GM12878 (cell line): Measurements from ENCODE around the gene BLOC1S5. TPM values are rescaled to one million over a fixed set of nuclear protein-coding genes. Genes with fewer than 3 reads are reported as not detected.

Experiments used
- ATF7 ChIP-seq: fragments of 450-650 bp; IDR thresholded peaks from 2 replicates; pipeline ENCODE4 v1.6.1; 2016; ENCODE audit warnings: low read depth, mild to moderate bottlenecking
- BHLHE40 ChIP-seq, 2 experiments: fragments of 450-650 bp in 1 of 2; IDR thresholded peaks; 2 replicates each; pipeline ENCODE4 v1.6.1; 2011 to 2017; ENCODE audit warnings: low read depth in 2 of 2, borderline replicate concordance in 1 of 2, improper control_type of control experiment in 1 of 2, low read length in 1 of 2, mild to moderate bottlenecking in 1 of 2
- CBFB ChIP-seq: IDR thresholded peaks from 2 replicates; pipeline ENCODE4 v1.6.1; 2016; ENCODE audit warnings: antibody characterized with exemption, low read depth
- CHD2 ChIP-seq: IDR thresholded peaks from 2 replicates; pipeline ENCODE4 v1.6.1; 2011; ENCODE audit warnings: low read depth, low read length, improper control_type of control experiment, borderline replicate concordance
- CREM ChIP-seq: IDR thresholded peaks from 2 replicates; pipeline ENCODE4 v1.6.1; 2014; ENCODE audit warnings: antibody characterized with exemption, low read depth
- EED ChIP-seq: sonication (generic); IDR thresholded peaks from 2 replicates; pipeline ENCODE4 v1.6.1; 2016; ENCODE audit warnings: antibody characterized with exemption, low read depth
- FOXK2 ChIP-seq: fragments of 450-650 bp; IDR thresholded peaks from 2 replicates; pipeline ENCODE4 v1.6.1; 2017; ENCODE audit warnings: mild to moderate bottlenecking, moderate library complexity
- LARP7 ChIP-seq: fragments of 450-650 bp; IDR thresholded peaks from 2 replicates; pipeline ENCODE4 v1.6.1; 2017; ENCODE audit warnings: mild to moderate bottlenecking
- MTA3 ChIP-seq: IDR thresholded peaks from 2 replicates; pipeline ENCODE4 v1.6.1; 2012; ENCODE audit warnings: low read length, inconsistent platforms, borderline replicate concordance
- MYB ChIP-seq: fragments of 150-350 bp; IDR thresholded peaks from 2 replicates; pipeline ENCODE4 v1.6.1; 2014; ENCODE audit warnings: mild to moderate bottlenecking, low read depth, low read length, borderline replicate concordance
- NFIC ChIP-seq: IDR thresholded peaks from 2 replicates; pipeline ENCODE4 v1.6.1; 2012; ENCODE audit warnings: low read depth, mild to moderate bottlenecking, inconsistent platforms, low read length, moderate library complexity
- PML ChIP-seq: IDR thresholded peaks from 2 replicates; pipeline ENCODE4 v1.6.1; 2012; ENCODE audit warnings: low read length, inconsistent platforms
- RBBP5 ChIP-seq: fragments of 200-600 bp; sonication (generic); conservative IDR thresholded peaks from 2 replicates; pipeline ENCODE4 v1.6.1; 2016
- SIN3A ChIP-seq: IDR thresholded peaks from 2 replicates; pipeline ENCODE4 v1.6.1; 2012; ENCODE audit warnings: low read depth, low read length, improper control_type of control experiment
- SMAD5 ChIP-seq: IDR thresholded peaks from 2 replicates; pipeline ENCODE4 v1.6.1; 2016; ENCODE audit warnings: antibody characterized with exemption, low read depth
- STAT1 ChIP-seq: fragments of 450-650 bp; conservative IDR thresholded peaks from 2 replicates; pipeline ENCODE4 v1.6.1; 2014; ENCODE audit warnings: antibody characterized with exemption, mild to moderate bottlenecking
- TBL1XR1 ChIP-seq: IDR thresholded peaks from 2 replicates; pipeline ENCODE4 v1.6.1; 2012; ENCODE audit warnings: low read depth, low read length, improper control_type of control experiment
- TCF3 ChIP-seq: IDR thresholded peaks from 2 replicates; pipeline ENCODE4 v1.6.1; 2012; ENCODE audit warnings: low read depth, mild to moderate bottlenecking, low read length, borderline replicate concordance; ENCODE audit not compliant: insufficient read depth
- ZNF207 ChIP-seq: fragments of 450-650 bp; IDR thresholded peaks from 2 replicates; pipeline ENCODE4 v1.6.1; 2014; ENCODE audit warnings: antibody characterized with exemption, mild to moderate bottlenecking, borderline replicate concordance
- polyA plus RNA-seq, 11 experiments: library from polyadenylated mRNA; depleted of rRNA in 4 of 11; unstranded in 6 of 11; stranded (reverse) in 5 of 11; fragments of >200 nt; fragmentation: Nextera tagmentation in 4 of 11; fragmentation: Illumina TruSeq in 1 of 11; extraction: Ambion mirVana in 4 of 11; extraction: Trizol in 1 of 11; gene quantifications; 1 replicate in 1 of 11; 2 replicates in 10 of 11; pipeline versions ENCODE4 v1.2.1 to v1.2.3, GENCODE V29; 2011 to 2016; ENCODE audit warnings: inconsistent platforms in 2 of 11, missing spikeins in 2 of 11, low read depth in 1 of 11
- total RNA-seq, 4 experiments: library from RNA; depleted of rRNA in 3 of 4; stranded (reverse); fragments of >200 nt in 3 of 4; fragmentation: Illumina TruSeq in 1 of 4; extraction: Trizol in 1 of 4; gene quantifications; 2 replicates each; pipeline versions ENCODE4 v1.2.1 to v1.2.3, GENCODE V29; 2013 to 2021
- TF ChIP-seq, protein P1 (sequence below): IDR thresholded peaks from 2 replicates; pipeline ENCODE4 v1.6.1; 2011; ENCODE audit warnings: borderline replicate concordance, low read depth, mild to moderate bottlenecking, moderate library complexity, low read length; ENCODE audit not compliant: insufficient read depth, poor library complexity, severe bottlenecking
- TF ChIP-seq, protein P2 (sequence below): IDR thresholded peaks from 2 replicates; pipeline ENCODE4 v1.6.1; 2011; ENCODE audit warnings: mild to moderate bottlenecking, low read depth, low read length, moderate library complexity; ENCODE audit not compliant: insufficient replicate concordance
- TF ChIP-seq, protein P3 (sequence below): fragments of 450-650 bp; IDR thresholded peaks from 2 replicates; pipeline ENCODE4 v1.6.1; 2017; ENCODE audit warnings: mild to moderate bottlenecking, low read depth, inconsistent platforms; ENCODE audit not compliant: poor library complexity, severe bottlenecking
- TF ChIP-seq, protein P4 (sequence below): fragments of 450-650 bp; IDR thresholded peaks from 2 replicates; pipeline ENCODE4 v1.6.1; 2014; ENCODE audit warnings: mild to moderate bottlenecking

Gene BLOC1S5
- total and polyA plus RNA-seq, 10 of the 15 experiments (the other 5 are each of a cell fraction or from before 2014, with no cell fraction given): 4.3 to 22.2 (median 16.1) TPM

DNA sequence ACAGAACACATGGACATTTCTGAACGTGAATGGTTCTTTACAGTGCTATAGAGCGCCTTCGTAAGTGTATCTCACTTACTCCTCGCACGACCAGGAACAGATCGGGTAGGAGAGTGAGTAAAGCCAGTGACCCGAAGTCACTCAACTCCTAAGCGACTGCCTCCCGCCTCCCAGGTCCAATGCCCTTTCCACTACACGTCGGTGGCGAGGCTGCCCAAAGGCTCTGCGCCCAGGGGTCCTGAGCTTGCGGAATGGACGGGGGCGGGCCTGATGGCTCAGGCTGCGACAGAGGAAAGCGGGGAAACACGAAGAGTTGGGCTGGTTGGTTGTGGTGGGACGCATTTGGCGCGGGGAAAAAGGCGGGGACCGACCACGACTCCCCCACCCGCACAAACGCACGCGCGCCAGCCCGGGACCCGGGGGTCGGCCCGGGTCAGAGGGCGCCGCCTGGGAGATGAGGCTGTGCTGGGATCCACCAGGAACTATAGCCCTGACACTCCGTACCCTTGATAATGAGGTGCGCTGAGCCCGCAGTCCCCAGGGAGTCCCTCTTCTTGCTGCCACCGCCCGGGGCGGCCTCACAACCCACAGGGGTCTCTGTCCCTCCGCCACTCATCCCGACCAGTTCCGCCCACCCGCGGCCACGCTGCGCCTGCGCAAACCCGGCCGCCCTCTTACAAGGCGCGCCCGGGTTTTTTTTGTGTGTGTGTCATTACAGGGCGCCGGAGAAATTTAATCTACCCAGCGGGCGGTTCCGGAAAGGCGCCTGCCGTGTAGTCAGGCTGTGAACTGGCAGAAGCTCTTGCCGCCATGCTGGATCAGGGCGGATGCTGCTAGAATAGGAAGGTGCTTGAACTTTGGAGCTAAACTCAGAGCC lies at the start of gene BLOC1S5 (continued):
- TF ChIP-seq, protein P1, sequence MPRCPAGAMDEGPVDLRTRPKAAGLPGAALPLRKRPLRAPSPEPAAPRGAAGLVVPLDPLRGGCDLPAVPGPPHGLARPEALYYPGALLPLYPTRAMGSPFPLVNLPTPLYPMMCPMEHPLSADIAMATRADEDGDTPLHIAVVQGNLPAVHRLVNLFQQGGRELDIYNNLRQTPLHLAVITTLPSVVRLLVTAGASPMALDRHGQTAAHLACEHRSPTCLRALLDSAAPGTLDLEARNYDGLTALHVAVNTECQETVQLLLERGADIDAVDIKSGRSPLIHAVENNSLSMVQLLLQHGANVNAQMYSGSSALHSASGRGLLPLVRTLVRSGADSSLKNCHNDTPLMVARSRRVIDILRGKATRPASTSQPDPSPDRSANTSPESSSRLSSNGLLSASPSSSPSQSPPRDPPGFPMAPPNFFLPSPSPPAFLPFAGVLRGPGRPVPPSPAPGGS: peak; percentile 57
- TF ChIP-seq BHLHE40 (IDR thresholded peaks at IDR 0.05; ENCODE audit: borderline replicate concordance in 1 of 2, low read depth in 2 of 2, low read length in 1 of 2) (no peak; a peak in 2 of 4 replicates), TBL1XR1 (no peak), FOXK2 (no peak), CBFB (peak; percentile 69; the same call in 1 of the 2 replicates), NFIC (no peak; the same call in 1 of the 2 replicates), STAT1 (no peak), LARP7 (no peak; the same call in 1 of the 2 replicates), MTA3 (no peak), TCF3 (no peak), SIN3A (peak; percentile 80; the same call in 1 of the 2 replicates), EED (no peak), SMAD5 (peak; percentile 70; the same call in 1 of the 2 replicates), CREM (peak; percentile 99), ZNF207 (0 out of 2 replicates have a peak, but pooled peaks have one; percentile 63), PML (peak; percentile 46; the same call in 1 of the 2 replicates), ATF7 (peak; percentile 62; the same call in 1 of the 2 replicates), CHD2 (peak; percentile 74; the same call in 1 of the 2 replicates), MYB (no peak), RBBP5 (no peak)
- TF ChIP-seq, protein P2, sequence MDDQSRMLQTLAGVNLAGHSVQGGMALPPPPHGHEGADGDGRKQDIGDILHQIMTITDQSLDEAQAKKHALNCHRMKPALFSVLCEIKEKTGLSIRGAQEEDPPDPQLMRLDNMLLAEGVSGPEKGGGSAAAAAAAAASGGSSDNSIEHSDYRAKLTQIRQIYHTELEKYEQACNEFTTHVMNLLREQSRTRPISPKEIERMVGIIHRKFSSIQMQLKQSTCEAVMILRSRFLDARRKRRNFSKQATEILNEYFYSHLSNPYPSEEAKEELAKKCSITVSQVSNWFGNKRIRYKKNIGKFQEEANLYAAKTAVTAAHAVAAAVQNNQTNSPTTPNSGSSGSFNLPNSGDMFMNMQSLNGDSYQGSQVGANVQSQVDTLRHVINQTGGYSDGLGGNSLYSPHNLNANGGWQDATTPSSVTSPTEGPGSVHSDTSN: peak; percentile 57
- TF ChIP-seq, protein P3, sequence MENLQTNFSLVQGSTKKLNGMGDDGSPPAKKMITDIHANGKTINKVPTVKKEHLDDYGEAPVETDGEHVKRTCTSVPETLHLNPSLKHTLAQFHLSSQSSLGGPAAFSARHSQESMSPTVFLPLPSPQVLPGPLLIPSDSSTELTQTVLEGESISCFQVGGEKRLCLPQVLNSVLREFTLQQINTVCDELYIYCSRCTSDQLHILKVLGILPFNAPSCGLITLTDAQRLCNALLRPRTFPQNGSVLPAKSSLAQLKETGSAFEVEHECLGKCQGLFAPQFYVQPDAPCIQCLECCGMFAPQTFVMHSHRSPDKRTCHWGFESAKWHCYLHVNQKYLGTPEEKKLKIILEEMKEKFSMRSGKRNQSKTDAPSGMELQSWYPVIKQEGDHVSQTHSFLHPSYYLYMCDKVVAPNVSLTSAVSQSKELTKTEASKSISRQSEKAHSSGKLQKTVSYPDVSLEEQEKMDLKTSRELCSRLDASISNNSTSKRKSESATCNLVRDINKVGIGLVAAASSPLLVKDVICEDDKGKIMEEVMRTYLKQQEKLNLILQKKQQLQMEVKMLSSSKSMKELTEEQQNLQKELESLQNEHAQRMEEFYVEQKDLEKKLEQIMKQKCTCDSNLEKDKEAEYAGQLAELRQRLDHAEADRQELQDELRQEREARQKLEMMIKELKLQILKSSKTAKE: no peak
- TF ChIP-seq, protein P4, sequence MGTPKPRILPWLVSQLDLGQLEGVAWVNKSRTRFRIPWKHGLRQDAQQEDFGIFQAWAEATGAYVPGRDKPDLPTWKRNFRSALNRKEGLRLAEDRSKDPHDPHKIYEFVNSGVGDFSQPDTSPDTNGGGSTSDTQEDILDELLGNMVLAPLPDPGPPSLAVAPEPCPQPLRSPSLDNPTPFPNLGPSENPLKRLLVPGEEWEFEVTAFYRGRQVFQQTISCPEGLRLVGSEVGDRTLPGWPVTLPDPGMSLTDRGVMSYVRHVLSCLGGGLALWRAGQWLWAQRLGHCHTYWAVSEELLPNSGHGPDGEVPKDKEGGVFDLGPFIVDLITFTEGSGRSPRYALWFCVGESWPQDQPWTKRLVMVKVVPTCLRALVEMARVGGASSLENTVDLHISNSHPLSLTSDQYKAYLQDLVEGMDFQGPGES: no peak; the same call in 1 of the 2 replicates
